ENCODE results near the gene TIPRL. TPM values are rescaled to one million over a fixed set of nuclear protein-coding genes. Genes with fewer than 3 reads are reported as not detected.

The TIPRL gene
- total and polyA plus RNA-seq, 2 of the 8 experiments (the other 6 are each of a cell fraction or from before 2014, with no cell fraction given) = 8.1 to 27.4 TPM

DNA sequence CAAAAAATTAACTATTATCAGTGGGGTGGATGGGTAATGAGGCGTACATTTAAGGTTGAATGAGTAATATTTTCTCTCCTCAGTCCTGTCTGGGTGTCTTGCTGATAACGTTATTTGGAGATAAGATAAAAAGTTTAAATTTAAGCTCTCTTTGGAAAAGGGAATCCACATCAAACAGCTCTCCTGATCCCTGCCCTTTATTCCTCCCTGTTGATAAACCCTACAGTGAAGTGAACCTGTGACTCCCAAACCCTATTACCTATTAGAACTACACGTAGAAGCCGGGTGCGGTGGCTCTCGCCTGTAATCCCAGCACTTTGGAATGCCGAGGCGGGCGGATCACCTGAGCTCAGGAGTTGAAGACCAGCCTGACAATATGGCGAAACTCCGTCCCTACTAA lies 32.1 kb upstream of the TIPRL start:
- no peak overlapping the region for H2BK12ac ChIP-seq (ENCODE audit: low read depth, low read length)
- H3K9ac ChIP-seq (replicated peaks in 1 of 4; ENCODE audit: extremely low read depth in 1 of 4, low read depth in 3 of 4, low read length in 3 of 4) = no peak overlapping the region
- H2BK5ac ChIP-seq (ENCODE audit: low read depth, low read length) = no peak overlapping the region
- H3K9me3 ChIP-seq (ENCODE audit: insufficient read depth in 2 of 2, low read depth in 1 of 2, low read length in 1 of 2) = no peaks in the 10 kb centered on the region
- no peak overlapping the region for H3K56ac ChIP-seq (replicated peaks; ENCODE audit: insufficient read length, low read depth, low read length)
- H2BK20ac ChIP-seq (ENCODE audit: low read length) = no peak overlapping the region
- no peak overlapping the region for H3K23ac ChIP-seq (ENCODE audit: insufficient read length)
- H4K20me1 ChIP-seq (replicated peaks in 1 of 2; ENCODE audit: control insufficient read depth in 1 of 2, insufficient read depth in 2 of 2, low read length in 2 of 2) = no peaks in the 10 kb centered on the region
- no peak overlapping the region for H4K5ac ChIP-seq (ENCODE audit: insufficient read length, low read depth, low read length)
- no peak overlapping the region for H2AFZ ChIP-seq (ENCODE audit: low read length)
- H3K27ac ChIP-seq (ENCODE audit: low read depth, low read length) = no peak overlapping the region
- no peak overlapping the region for H2BK120ac ChIP-seq (replicated peaks; ENCODE audit: low read depth, low read length)
- H2AK5ac ChIP-seq (ENCODE audit: low read depth, low read length) = no peak overlapping the region
- H3K4me1 ChIP-seq (replicated peaks in 1 of 4; ENCODE audit: control insufficient read depth in 3 of 4, insufficient read depth in 4 of 4, low read length in 3 of 4) = peaks cover 0 to 2% (median 0%) of the 10 kb centered on the region in 4 experiments; a peak in 1 of 7 replicates
- no peaks in the 10 kb centered on the region for H3K23me2 ChIP-seq (ENCODE audit: low read depth, low read length)
- FAIRE-seq (no peak), DNase-seq (ENCODE audit: low read depth in 1 of 2, low spot score in 2 of 2) (no peak)
- H3K14ac ChIP-seq (ENCODE audit: insufficient read length) = no peak overlapping the region
- H4K91ac ChIP-seq (replicated peaks; ENCODE audit: insufficient read length, low read length) = no peak overlapping the region
- no peaks in the 10 kb centered on the region for H3K79me1 ChIP-seq (ENCODE audit: low read depth, low read length)
- CTCF ChIA-PET (ENCODE audit: partially characterized antibody) = interaction anchor here (0.6 to 3.0 kb wide), 4 partner anchors 10 to 89 kb away, joined by 3 to 14 read pairs (median 4); no protein-coding TSS in a partner anchor
- WGBS, 2 experiments (ENCODE audit: extremely low coverage in 1 of 2, insufficient coverage in 1 of 2, insufficient read length in 1 of 2, insufficient replicate concordance in 2 of 2, low coverage in 1 of 2, low lambda C conversion rate in 2 of 2, missing lambda C conversion rate in 1 of 2) = 95% methylated on average over 11 of the region's 11 CpGs; no CpG with 5 or more reads in 1 of the 2 experiments
- H3K18ac ChIP-seq (ENCODE audit: extremely low read depth, low read length) = no peak overlapping the region
- no peak overlapping the region for H3K4me3 ChIP-seq (ENCODE audit: extremely low read depth in 1 of 4, insufficient read depth in 2 of 4, low read depth in 3 of 4, low read length in 4 of 4)
- H3K36me3 ChIP-seq (ENCODE audit: control insufficient read depth in 2 of 4, insufficient read depth in 4 of 4, low read length in 3 of 4) = no peaks in the 10 kb centered on the region
- no peaks in the 10 kb centered on the region for H3K27me3 ChIP-seq (replicated peaks in 1 of 4; ENCODE audit: control insufficient read depth in 3 of 4, extremely low read depth in 1 of 4, insufficient read depth in 3 of 4, low read length in 3 of 4)
- H2BK15ac ChIP-seq (ENCODE audit: low read length) = no peak overlapping the region
- H3K79me2 ChIP-seq (ENCODE audit: control insufficient read depth in 1 of 2, insufficient read depth in 2 of 2, low read length in 2 of 2) = no peaks in the 10 kb centered on the region
- no peak overlapping the region for H3K4me2 ChIP-seq (ENCODE audit: insufficient read depth in 1 of 2, low read depth in 2 of 2, low read length in 2 of 2)
- no peak overlapping the region for H3K4ac ChIP-seq (replicated peaks; ENCODE audit: insufficient read length, low read depth, low read length)
- TF ChIP-seq SRF (IDR thresholded peaks at IDR 0.05; ENCODE audit: low read depth, low read length) (no peak), RAD21 (IDR thresholded peaks at IDR 0.05 in 1 of 2, conservative IDR thresholded peaks at IDR 0.05 in 1 of 2; ENCODE audit: low read depth in 2 of 2, low read length in 2 of 2) (no peak), BACH1 (IDR thresholded peaks at IDR 0.05; ENCODE audit: low read length) (no peak), BRCA1 (IDR thresholded peaks at IDR 0.05; ENCODE audit: low read depth, low read length) (no peak), SIRT6 (IDR thresholded peaks at IDR 0.05; ENCODE audit: low read length) (no peak), KDM5A (IDR thresholded peaks at IDR 0.05; ENCODE audit: low read length) (no peak), CEBPB (IDR thresholded peaks at IDR 0.05; ENCODE audit: low read depth, low read length) (no peak), NANOG (IDR thresholded peaks at IDR 0.05; ENCODE audit: insufficient read depth, low read depth, low read length, poor library complexity, severe bottlenecking) (no peak), YY1 (IDR thresholded peaks at IDR 0.05; ENCODE audit: low read depth, low read length) (no peak)
- POLR2A ChIA-PET (ENCODE audit: partially characterized antibody) = no interaction called here
- no peak overlapping the region for H4K8ac ChIP-seq (ENCODE audit: extremely low read depth, insufficient read depth, low read length)
